Keratinocyte (primary cell): ENCODE data around the gene PTPRN2. TPM values are rescaled to one million over a fixed set of nuclear protein-coding genes. Genes with fewer than 3 reads are reported as not detected.

ENCODE experiments used
- DNase-seq: peaks from one replicate; pipeline ENCODE4 v3.0.0-alpha.2; 2011; ENCODE audit warnings: low read depth, missing footprints, low spot score
- FAIRE-seq: peaks from 2 replicates; lab custom pipeline; 2011; peaks lifted over from hg19 to GRCh38; lab: Jason Lieb, UNC
- H2AFZ ChIP-seq: 2 replicates; pipeline ENCODE4 v1.6.0; 2012; ENCODE audit warnings: low read length, control low read depth, inconsistent platforms; ENCODE audit not compliant: control insufficient read depth
- H3K27ac ChIP-seq: 2 replicates; pipeline ENCODE4 v1.5.1; 2011; ENCODE audit warnings: low read length; ENCODE audit not compliant: control insufficient read depth, insufficient read depth
- H3K27me3 ChIP-seq: 3 replicates; pipeline ENCODE4 v1.6.0; 2011; ENCODE audit warnings: low read length; ENCODE audit not compliant: control insufficient read depth, insufficient read depth; ENCODE audit errors: extremely low read depth
- H3K36me3 ChIP-seq, 2 experiments: 2 replicates in 1 of 2; 3 replicates in 1 of 2; pipeline ENCODE4 v1.5.1; 2011; ENCODE audit warnings: low read length in 2 of 2, mild to moderate bottlenecking in 1 of 2; ENCODE audit not compliant: control insufficient read depth in 2 of 2, insufficient read depth in 2 of 2; ENCODE audit errors: extremely low read depth in 1 of 2
- H3K4me1 ChIP-seq: 3 replicates; pipeline ENCODE4 v1.5.1; 2011; ENCODE audit warnings: low read length; ENCODE audit not compliant: control insufficient read depth, insufficient read depth; ENCODE audit errors: extremely low read depth
- H3K4me2 ChIP-seq: 3 replicates; pipeline ENCODE4 v1.6.0; 2011; ENCODE audit warnings: low read depth, low read length; ENCODE audit not compliant: control insufficient read depth, insufficient read depth; ENCODE audit errors: extremely low read depth
- H3K4me3 ChIP-seq, 3 experiments: fragments of 200-600 bp in 1 of 3; sonication (generic) in 1 of 3; 2 replicates in 2 of 3; 3 replicates in 1 of 3; pipeline ENCODE4 v1.5.1; 2011 to 2016; ENCODE audit warnings: low read length in 3 of 3, mild to moderate bottlenecking in 3 of 3, control low read depth in 2 of 3, inconsistent platforms in 1 of 3, low read depth in 1 of 3, mixed read lengths in 1 of 3, mixed run types in 1 of 3, moderate library complexity in 1 of 3; ENCODE audit not compliant: control insufficient read depth in 2 of 3, insufficient read depth in 2 of 3; ENCODE audit errors: extremely low read depth in 1 of 3
- H3K79me2 ChIP-seq: 2 replicates; pipeline ENCODE4 v1.6.0; 2012; ENCODE audit warnings: low read length; ENCODE audit not compliant: control insufficient read depth, insufficient read depth
- H3K9ac ChIP-seq: 3 replicates; pipeline ENCODE4 v1.6.0; 2011; ENCODE audit warnings: low read length; ENCODE audit not compliant: control insufficient read depth, insufficient read depth; ENCODE audit errors: extremely low read depth
- H3K9me1 ChIP-seq: 3 replicates; pipeline ENCODE4 v1.6.0; 2011; ENCODE audit warnings: low read length; ENCODE audit not compliant: control insufficient read depth, insufficient read depth; ENCODE audit errors: extremely low read depth
- H3K9me3 ChIP-seq: 2 replicates; pipeline ENCODE4 v1.5.1; 2012; ENCODE audit warnings: low read depth, low read length; ENCODE audit not compliant: control insufficient read depth
- H4K20me1 ChIP-seq: 3 replicates; pipeline ENCODE4 v1.6.0; 2011; ENCODE audit warnings: low read length; ENCODE audit not compliant: control insufficient read depth, insufficient read depth; ENCODE audit errors: extremely low read depth
- EZH2 ChIP-seq: IDR thresholded peaks from one replicate; pipeline ENCODE4 v1.6.1; 2012; ENCODE audit warnings: inconsistent platforms, mild to moderate bottlenecking, low read length, moderate library complexity
- dilution Hi-C: fragments of 300-500 bp; cut with MboI; formaldehyde crosslinking; loops from one replicate; pipeline ENCODE4 v1.7.0; 2020; ENCODE audit warnings: low sequenced_read_pairs; ENCODE audit not compliant: extremely low pct_ligation_motif_present
- polyA plus RNA-seq, 5 experiments: library from polyadenylated mRNA; depleted of rRNA in 3 of 5; stranded (reverse) in 3 of 5; stranded (forward) in 1 of 5; unstranded in 1 of 5; fragments of >200 nt; gene quantifications; 1 replicate in 1 of 5; 2 replicates in 3 of 5; 3 replicates in 1 of 5; pipeline versions ENCODE4 v1.2.1 to v1.2.3, GENCODE V29; 2011 to 2012; ENCODE audit warnings: missing spikeins in 2 of 5, low read depth in 1 of 5, low replicate concordance in 1 of 5
- TF ChIP-seq, protein P1 (sequence below), 3 experiments: IDR thresholded peaks in 1 of 3; conservative IDR thresholded peaks in 1 of 3; optimal IDR thresholded peaks in 1 of 3; 2 replicates in 2 of 3; 3 replicates in 1 of 3; pipeline versions ENCODE3 to v1.5.1; 2011; ENCODE audit warnings: low read length in 3 of 3, mild to moderate bottlenecking in 3 of 3, moderate library complexity in 2 of 3, control low read depth in 1 of 3, inconsistent platforms in 1 of 3; ENCODE audit not compliant: insufficient read depth in 2 of 3; ENCODE audit errors: extremely low read depth in 1 of 3

PTPRN2 gene
- polyA plus RNA-seq, 1 donor (not counting 4 experiments of a cell fraction or from before 2014, with no cell fraction given), result not detected

DNA sequence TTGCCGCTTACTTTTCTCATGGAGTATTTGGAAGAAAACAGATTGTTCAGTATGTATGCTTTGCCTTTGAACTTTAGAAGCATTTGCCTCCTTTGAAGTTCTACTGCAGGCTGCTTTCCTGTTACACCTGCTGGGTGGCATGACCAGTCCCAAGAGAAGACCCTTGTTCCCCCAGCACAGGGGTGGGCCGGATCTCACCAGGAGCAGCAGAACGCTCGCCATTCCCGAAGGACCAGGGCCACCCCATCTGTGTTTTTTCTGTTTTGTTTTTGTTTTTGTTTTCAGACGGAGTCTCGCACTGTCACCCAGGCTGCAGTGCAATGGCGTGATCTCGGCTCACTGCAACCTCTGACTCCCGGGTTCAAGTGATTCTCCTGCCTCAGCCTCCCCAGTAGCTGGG, 493.6 kb downstream of the PTPRN2 start:
- Histone ChIP-seq H3K79me2 (no peaks in the 10 kb centered on the region), H3K36me3 (no peaks in the 10 kb centered on the region), H3K4me2 (no peak overlapping the region), H3K4me1 (no peaks in the 10 kb centered on the region), H3K27me3 (no peaks in the 10 kb centered on the region), H3K9me1 (no peaks in the 10 kb centered on the region), H3K4me3 (no peak overlapping the region), H3K27ac (no peak overlapping the region), H2AFZ (no peak overlapping the region), H3K9ac (no peak overlapping the region), H3K9me3 (peaks cover 2% of the 10 kb centered on the region), H4K20me1 (no peaks in the 10 kb centered on the region)
- FAIRE-seq (no peak), DNase-seq (no peak)
- no peak for TF ChIP-seq EZH2
- TF ChIP-seq, protein P1, sequence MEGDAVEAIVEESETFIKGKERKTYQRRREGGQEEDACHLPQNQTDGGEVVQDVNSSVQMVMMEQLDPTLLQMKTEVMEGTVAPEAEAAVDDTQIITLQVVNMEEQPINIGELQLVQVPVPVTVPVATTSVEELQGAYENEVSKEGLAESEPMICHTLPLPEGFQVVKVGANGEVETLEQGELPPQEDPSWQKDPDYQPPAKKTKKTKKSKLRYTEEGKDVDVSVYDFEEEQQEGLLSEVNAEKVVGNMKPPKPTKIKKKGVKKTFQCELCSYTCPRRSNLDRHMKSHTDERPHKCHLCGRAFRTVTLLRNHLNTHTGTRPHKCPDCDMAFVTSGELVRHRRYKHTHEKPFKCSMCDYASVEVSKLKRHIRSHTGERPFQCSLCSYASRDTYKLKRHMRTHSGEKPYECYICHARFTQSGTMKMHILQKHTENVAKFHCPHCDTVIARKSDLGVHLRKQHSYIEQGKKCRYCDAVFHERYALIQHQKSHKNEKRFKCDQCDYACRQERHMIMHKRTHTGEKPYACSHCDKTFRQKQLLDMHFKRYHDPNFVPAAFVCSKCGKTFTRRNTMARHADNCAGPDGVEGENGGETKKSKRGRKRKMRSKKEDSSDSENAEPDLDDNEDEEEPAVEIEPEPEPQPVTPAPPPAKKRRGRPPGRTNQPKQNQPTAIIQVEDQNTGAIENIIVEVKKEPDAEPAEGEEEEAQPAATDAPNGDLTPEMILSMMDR (optimal IDR thresholded peaks at IDR 0.05 in 1 of 3, IDR thresholded peaks at IDR 0.05 in 1 of 3, conservative IDR thresholded peaks at IDR 0.05 in 1 of 3; ENCODE audit: extremely low read depth in 1 of 3, insufficient read depth in 2 of 3, low read length in 3 of 3), result no peak
- dilution Hi-C loops, result no loop called here

DNA sequence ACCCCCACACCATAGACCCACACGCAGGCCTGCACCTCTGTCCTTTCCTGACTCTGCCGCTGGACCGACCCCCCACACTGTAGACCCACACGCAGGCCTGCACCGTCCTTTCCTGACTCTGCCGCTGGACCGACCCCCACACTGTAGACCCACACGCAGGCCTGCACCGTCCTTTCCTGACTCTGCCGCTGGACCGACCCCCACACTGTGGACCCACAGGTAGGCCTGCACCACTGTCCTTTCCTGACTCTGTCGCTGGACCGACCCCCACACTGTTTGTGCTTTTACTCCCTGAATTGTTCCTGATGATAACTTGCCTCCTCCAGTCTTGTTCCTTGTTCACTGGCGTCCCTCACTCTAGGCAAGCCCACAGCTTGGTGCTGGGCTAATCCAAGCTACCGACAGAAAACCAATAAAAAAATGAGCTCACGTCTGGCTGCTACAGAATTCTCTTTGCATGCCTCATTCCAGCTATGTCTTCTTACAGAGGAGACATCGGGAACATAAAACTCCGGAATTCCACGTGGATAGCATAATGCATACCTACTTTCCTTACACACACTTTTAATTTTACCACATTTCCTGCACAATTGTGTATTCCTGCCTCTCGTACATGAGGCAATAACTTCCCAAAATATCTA, 494.3 kb downstream of the PTPRN2 start:
- Histone ChIP-seq H3K27ac (no peak overlapping the region), H4K20me1 (no peaks in the 10 kb centered on the region), H3K9ac (no peak overlapping the region), H3K79me2 (no peaks in the 10 kb centered on the region), H3K4me1 (no peaks in the 10 kb centered on the region), H3K27me3 (no peaks in the 10 kb centered on the region), H3K9me1 (no peaks in the 10 kb centered on the region), H3K4me2 (no peak overlapping the region), H3K9me3 (peaks cover 2% of the 10 kb centered on the region), H2AFZ (no peak overlapping the region), H3K4me3 (no peak overlapping the region), H3K36me3 (no peaks in the 10 kb centered on the region)
- TF ChIP-seq EZH2, result no peak
- TF ChIP-seq, protein P1 (optimal IDR thresholded peaks at IDR 0.05 in 1 of 3, IDR thresholded peaks at IDR 0.05 in 1 of 3, conservative IDR thresholded peaks at IDR 0.05 in 1 of 3; ENCODE audit: extremely low read depth in 1 of 3, insufficient read depth in 2 of 3, low read length in 3 of 3), result no peak
- dilution Hi-C loops, result no loop called here
- no peak for DNase-seq
- no peak for FAIRE-seq
